Ascending aorta (tissue), 2 donors: ENCODE results near the gene SLC1A2. TPM values are rescaled to one million over a fixed set of nuclear protein-coding genes. Genes with fewer than 3 reads are reported as not detected.

Experiments used
- DNase-seq, 2 donors: peaks; one replicate each; pipeline ENCODE4 v3.0.0-alpha.2; 2019; ENCODE audit warnings: low spot score in 2 of 2
- H3K27ac ChIP-seq, 2 donors: fragments of 200-600 bp; sonication (generic); one replicate each; pipeline ENCODE4 v1.5.1; 2016 to 2017; ENCODE audit warnings: mild to moderate bottlenecking in 1 of 2
- H3K27me3 ChIP-seq: fragments of 200-600 bp; sonication (generic); one replicate; pipeline ENCODE4 v1.5.1; 2017
- H3K36me3 ChIP-seq, 2 donors: fragments of 200-600 bp; sonication (generic); one replicate each; pipeline ENCODE4 v1.5.1; 2016
- H3K4me1 ChIP-seq, 2 donors: fragments of 200-600 bp; sonication (generic); one replicate each; pipeline ENCODE4 v1.5.1; 2016 to 2017; ENCODE audit warnings: mild to moderate bottlenecking in 1 of 2
- H3K4me3 ChIP-seq, 2 donors: fragments of 200-600 bp; sonication (generic); one replicate each; pipeline ENCODE4 v1.5.1; 2016 to 2017; ENCODE audit warnings: mild to moderate bottlenecking in 1 of 2
- H3K9me3 ChIP-seq, 2 donors: fragments of 200-600 bp; sonication (generic); one replicate each; pipeline ENCODE4 v1.5.1; 2016
- CTCF ChIP-seq, 3 experiments: fragments of 200-600 bp in 2 of 3; fragments of 450-650 bp in 1 of 3; sonication (generic) in 2 of 3; IDR thresholded peaks; one replicate each; pipeline ENCODE4 v1.5.1; 2016 to 2019; ENCODE audit warnings: antibody characterized with exemption in 3 of 3, mild to moderate bottlenecking in 1 of 3, moderate library complexity in 1 of 3
- intact Hi-C: fragments of 100-400 bp; cut with DNase I; formaldehyde crosslinking; loops from one replicate; pipeline ENCODE4 v1.15.1; 2023
- total RNA-seq: library from RNA; depleted of rRNA; stranded (reverse); fragments of >200 nt; gene quantifications from one replicate; pipeline ENCODE4 v1.1.0, GENCODE V29; 2016

Gene SLC1A2
- total RNA-seq, 1 donor from 2014 or later: 0.32 TPM

- H3K27ac ChIP-seq: peak overlapping the region; percentile 37 to 42
- H3K9me3 ChIP-seq: no peaks in the 10 kb centered on the region
- no peaks in the 10 kb centered on the region for H3K4me1 ChIP-seq
- no peaks in the 10 kb centered on the region for H3K27me3 ChIP-seq
- no peak overlapping the region for H3K4me3 ChIP-seq
- no peaks in the 10 kb centered on the region for H3K36me3 ChIP-seq
- intact Hi-C loops: no loop called here
- no peak for TF ChIP-seq CTCF (IDR thresholded peaks at IDR 0.05)
- DNase-seq: no peak
These were observed 115.0 kb downstream of the SLC1A2 start for GRCh38 chr11:35304386-35304775.

GRCh38 chr11:35303596-35304385, 115.6 kb downstream of the SLC1A2 start:
- H3K4me1 ChIP-seq: no peaks in the 10 kb centered on the region
- no peak overlapping the region for H3K4me3 ChIP-seq
- no peaks in the 10 kb centered on the region for H3K36me3 ChIP-seq
- TF ChIP-seq CTCF (IDR thresholded peaks at IDR 0.05): no peak
- intact Hi-C loops: no loop called here
- H3K27ac ChIP-seq: peak overlapping the region; percentile 37 to 42
- DNase-seq: peak in 1 of 2 donors; percentile 83
- no peaks in the 10 kb centered on the region for H3K9me3 ChIP-seq
- no peaks in the 10 kb centered on the region for H3K27me3 ChIP-seq

GRCh38 chr11:35302398-35302797, 117.0 kb downstream of the SLC1A2 start:
- Histone ChIP-seq H3K4me1 (no peaks in the 10 kb centered on the region), H3K27ac (no peak overlapping the region), H3K27me3 (no peaks in the 10 kb centered on the region), H3K4me3 (no peak overlapping the region), H3K9me3 (no peaks in the 10 kb centered on the region), H3K36me3 (no peaks in the 10 kb centered on the region)
- no peak for TF ChIP-seq CTCF (IDR thresholded peaks at IDR 0.05)
- intact Hi-C loops: no loop called here
- no peak for DNase-seq

- no peaks in the 10 kb centered on the region for H3K9me3 ChIP-seq
- no peak overlapping the region for H3K4me3 ChIP-seq
- H3K36me3 ChIP-seq: no peaks in the 10 kb centered on the region
- H3K27ac ChIP-seq: no peak overlapping the region
- intact Hi-C loops: no loop called here
- no peak for TF ChIP-seq CTCF (IDR thresholded peaks at IDR 0.05)
- no peaks in the 10 kb centered on the region for H3K27me3 ChIP-seq
- DNase-seq: no peak
- no peaks in the 10 kb centered on the region for H3K4me1 ChIP-seq
These were observed 121.0 kb downstream of the SLC1A2 start for GRCh38 chr11:35298369-35298768.

- Histone ChIP-seq H3K9me3 (no peaks in the 10 kb centered on the region), H3K27me3 (no peaks in the 10 kb centered on the region), H3K4me1 (peaks cover 0 to 2% of the 10 kb centered on the region in 2 donors), H3K4me3 (no peak overlapping the region), H3K27ac (no peak overlapping the region), H3K36me3 (no peaks in the 10 kb centered on the region)
- no peak for DNase-seq
- no peak for TF ChIP-seq CTCF (IDR thresholded peaks at IDR 0.05)
- intact Hi-C loops: no loop called here
These were observed 123.6 kb downstream of the SLC1A2 start for GRCh38 chr11:35295751-35296150.
